Mesenchymal stem cell (in vitro differentiated cells and primary cell): Measurements from ENCODE around the gene POLD3.

Experiments used
- DNase-seq: peaks from one replicate; pipeline ENCODE4 v3.0.0-alpha.2; 2013
- H2AFZ ChIP-seq: one replicate; pipeline ENCODE4 v1.6.1; 2013; ENCODE audit warnings: low read depth, mild to moderate bottlenecking, control low read depth, inconsistent platforms, low read length, moderate library complexity
- H2AK5ac ChIP-seq: 2 replicates; pipeline ENCODE4 v1.6.1; 2013; ENCODE audit warnings: low read length, moderate library complexity, mild to moderate bottlenecking, inconsistent platforms; ENCODE audit not compliant: severe bottlenecking
- H2BK120ac ChIP-seq: one replicate; pipeline ENCODE4 v1.6.1; 2013; ENCODE audit warnings: low read depth, mild to moderate bottlenecking, inconsistent platforms, low read length, moderate library complexity
- H2BK12ac ChIP-seq, 2 experiments: one replicate each; pipeline ENCODE4 v1.6.1; 2013; ENCODE audit warnings: inconsistent platforms in 2 of 2, low read length in 2 of 2, mild to moderate bottlenecking in 2 of 2, moderate library complexity in 2 of 2, control low read depth in 1 of 2
- H2BK15ac ChIP-seq: one replicate; pipeline ENCODE4 v1.6.1; 2013; ENCODE audit warnings: mild to moderate bottlenecking, low read depth, inconsistent platforms; ENCODE audit not compliant: poor library complexity, severe bottlenecking
- H2BK5ac ChIP-seq: 2 replicates; pipeline ENCODE4 v1.6.1; 2013; ENCODE audit warnings: low read depth, mild to moderate bottlenecking, low read length, control low read depth, inconsistent platforms; ENCODE audit not compliant: poor library complexity, severe bottlenecking
- H3K14ac ChIP-seq, 2 experiments: one replicate each; pipeline ENCODE4 v1.6.1; 2013; ENCODE audit warnings: inconsistent platforms in 2 of 2, low read length in 2 of 2, control low read depth in 1 of 2, mild to moderate bottlenecking in 1 of 2, moderate library complexity in 1 of 2
- H3K18ac ChIP-seq, 2 experiments: one replicate each; pipeline ENCODE4 v1.6.1; 2013; ENCODE audit warnings: inconsistent platforms in 2 of 2, low read length in 2 of 2, control low read depth in 1 of 2, low read depth in 1 of 2, mild to moderate bottlenecking in 1 of 2
- H3K23ac ChIP-seq, 2 experiments: one replicate each; pipeline ENCODE4 v1.6.1; 2013; ENCODE audit warnings: inconsistent platforms in 2 of 2, low read length in 2 of 2, mild to moderate bottlenecking in 2 of 2, moderate library complexity in 2 of 2, control low read depth in 1 of 2
- H3K27ac ChIP-seq: 2 replicates; pipeline ENCODE4 v1.5.1; 2013; ENCODE audit warnings: mild to moderate bottlenecking, moderate library complexity, low read length, control low read depth, inconsistent platforms; ENCODE audit not compliant: poor library complexity, severe bottlenecking
- H3K27me3 ChIP-seq, 2 experiments: 2 replicates each; pipeline versions ENCODE4 v1.6.1 to v1.7.0; 2013; ENCODE audit warnings: low read length in 2 of 2, mild to moderate bottlenecking in 2 of 2, moderate library complexity in 2 of 2, control low read depth in 1 of 2, inconsistent platforms in 1 of 2; ENCODE audit not compliant: control insufficient read depth in 1 of 2, insufficient read depth in 1 of 2
- H3K36me3 ChIP-seq, 2 experiments: 2 replicates each; pipeline versions ENCODE4 v1.6.1 to v1.7.0; 2013; ENCODE audit warnings: low read length in 2 of 2, control low read depth in 1 of 2, inconsistent platforms in 1 of 2, low read depth in 1 of 2, mild to moderate bottlenecking in 1 of 2; ENCODE audit not compliant: insufficient read depth in 2 of 2, control insufficient read depth in 1 of 2
- H3K4ac ChIP-seq, 2 experiments: one replicate each; pipeline ENCODE4 v1.6.1; 2013; ENCODE audit warnings: inconsistent platforms in 2 of 2, low read length in 2 of 2, mild to moderate bottlenecking in 2 of 2, moderate library complexity in 2 of 2, control low read depth in 1 of 2, low read depth in 1 of 2
- H3K4me1 ChIP-seq: 2 replicates; pipeline ENCODE4 v1.6.1; 2013; ENCODE audit warnings: low read depth, low read length, control low read depth; ENCODE audit not compliant: control insufficient read depth, insufficient read depth
- H3K4me2 ChIP-seq: 2 replicates; pipeline ENCODE4 v1.6.1; 2013; ENCODE audit warnings: low read length, mild to moderate bottlenecking, inconsistent platforms; ENCODE audit not compliant: poor library complexity, severe bottlenecking
- H3K4me3 ChIP-seq, 2 experiments: 2 replicates each; pipeline versions ENCODE4 v1.5.1 to v1.7.0; 2013; ENCODE audit warnings: low read length in 2 of 2, mild to moderate bottlenecking in 2 of 2, control low read depth in 1 of 2, low read depth in 1 of 2; ENCODE audit not compliant: insufficient read depth in 1 of 2
- H3K79me1 ChIP-seq: replicated peaks from 2 replicates; pipeline ENCODE4 v1.6.1; 2013; ENCODE audit warnings: mild to moderate bottlenecking, control low read depth, low read length, inconsistent platforms; ENCODE audit not compliant: poor library complexity, severe bottlenecking
- H3K9ac ChIP-seq: 2 replicates; pipeline ENCODE4 v1.7.0; 2013; ENCODE audit warnings: mild to moderate bottlenecking, low read length, moderate library complexity
- H3K9me3 ChIP-seq: 2 replicates; pipeline ENCODE4 v1.7.0; 2013; ENCODE audit warnings: mild to moderate bottlenecking, low read length; ENCODE audit not compliant: control insufficient read depth
- H4K8ac ChIP-seq: one replicate; pipeline ENCODE4 v1.6.1; 2013; ENCODE audit warnings: inconsistent platforms, mild to moderate bottlenecking, low read length, moderate library complexity
- H4K91ac ChIP-seq: one replicate; pipeline ENCODE4 v1.6.1; 2013; ENCODE audit warnings: mild to moderate bottlenecking, low read length, inconsistent platforms
- WGBS: methylation state at CpG from one replicate; pipeline ENCODE4 v1.1.7; 2013; ENCODE audit warnings: mixed read lengths; 5-methylcytosine and 5-hydroxymethylcytosine counted together

Gene POLD3

GRCh38 chr11:74663315-74663714, 70.9 kb downstream of the POLD3 start:
- H3K4me1 ChIP-seq, result no peaks in the 10 kb centered on the region
- no peak overlapping the region for H3K4ac ChIP-seq
- no peak overlapping the region for H2BK12ac ChIP-seq
- no peaks in the 10 kb centered on the region for H3K27me3 ChIP-seq
- no peak overlapping the region for H3K4me3 ChIP-seq
- H2BK120ac ChIP-seq, result no peak overlapping the region
- peaks cover 5% of the 10 kb centered on the region for H3K79me1 ChIP-seq
- no peaks in the 10 kb centered on the region for H3K9me3 ChIP-seq
- H3K36me3 ChIP-seq, result no peaks in the 10 kb centered on the region
- H4K8ac ChIP-seq, result no peak overlapping the region
- no peak overlapping the region for H3K4me2 ChIP-seq
- H3K18ac ChIP-seq, result no peak overlapping the region
- no peak overlapping the region for H2AK5ac ChIP-seq
- no peak overlapping the region for H2BK15ac ChIP-seq
- no CpG with 5 or more reads among the region's 1 CpG for WGBS
- no peak overlapping the region for H3K14ac ChIP-seq
- no peak overlapping the region for H2AFZ ChIP-seq
- no peak overlapping the region for H3K9ac ChIP-seq
- H4K91ac ChIP-seq, result no peak overlapping the region
- no peak overlapping the region for H2BK5ac ChIP-seq
- no peak for DNase-seq
- no peak overlapping the region for H3K23ac ChIP-seq
- H3K27ac ChIP-seq, result no peak overlapping the region

GRCh38 chr11:74669211-74670160, 77.1 kb downstream of the POLD3 start:
- H3K4me1 ChIP-seq, result peaks cover 12% of the 10 kb centered on the region
- H3K9ac ChIP-seq, result no peak overlapping the region
- no peak overlapping the region for H2AK5ac ChIP-seq
- H2AFZ ChIP-seq, result no peak overlapping the region
- no peak overlapping the region for H3K27ac ChIP-seq
- H3K18ac ChIP-seq, result no peak overlapping the region
- 96% methylated on average over 17 of the region's 17 CpGs for WGBS
- no peak overlapping the region for H3K4me3 ChIP-seq
- H4K8ac ChIP-seq, result no peak overlapping the region
- H3K14ac ChIP-seq, result no peak overlapping the region
- H4K91ac ChIP-seq, result no peak overlapping the region
- no peak overlapping the region for H2BK12ac ChIP-seq
- H3K9me3 ChIP-seq, result no peaks in the 10 kb centered on the region
- no peaks in the 10 kb centered on the region for H3K27me3 ChIP-seq
- H3K36me3 ChIP-seq, result no peaks in the 10 kb centered on the region
- H3K23ac ChIP-seq, result no peak overlapping the region
- H3K4ac ChIP-seq, result no peak overlapping the region
- DNase-seq, result no peak
- no peak overlapping the region for H3K4me2 ChIP-seq
- no peaks in the 10 kb centered on the region for H3K79me1 ChIP-seq
- H2BK120ac ChIP-seq, result no peak overlapping the region
- H2BK15ac ChIP-seq, result no peak overlapping the region
- no peak overlapping the region for H2BK5ac ChIP-seq

- WGBS, result 92% methylated on average over 7 of the region's 7 CpGs
- no peak for DNase-seq
- Histone ChIP-seq H4K8ac (no peak overlapping the region), H2BK120ac (no peak overlapping the region), H3K18ac (no peak overlapping the region), H3K79me1 (no peaks in the 10 kb centered on the region), H2AFZ (no peak overlapping the region), H4K91ac (no peak overlapping the region), H3K23ac (no peak overlapping the region), H2BK12ac (no peak overlapping the region), H3K27ac (no peak overlapping the region), H3K4me3 (no peak overlapping the region), H3K9ac (no peak overlapping the region), H3K36me3 (no peaks in the 10 kb centered on the region), H3K14ac (no peak overlapping the region), H3K9me3 (no peaks in the 10 kb centered on the region), H3K4me1 (peaks cover 12% of the 10 kb centered on the region), H2BK5ac (no peak overlapping the region), H2AK5ac (no peak overlapping the region), H3K4ac (no peak overlapping the region), H3K27me3 (no peaks in the 10 kb centered on the region), H2BK15ac (no peak overlapping the region), H3K4me2 (no peak overlapping the region)
Measured at GRCh38 chr11:74670171-74670570, 77.8 kb downstream of the POLD3 start.

GRCh38 chr11:74671520-74672196, 79.3 kb downstream of the POLD3 start:
- H2BK12ac ChIP-seq, result no peak overlapping the region
- H3K27ac ChIP-seq, result no peak overlapping the region
- no peak overlapping the region for H2BK15ac ChIP-seq
- no peak overlapping the region for H3K4me2 ChIP-seq
- DNase-seq, result no peak
- no peak overlapping the region for H3K4ac ChIP-seq
- H4K8ac ChIP-seq, result no peak overlapping the region
- H3K79me1 ChIP-seq, result no peaks in the 10 kb centered on the region
- peak overlapping the region; percentile 73 for H3K9ac ChIP-seq
- H3K18ac ChIP-seq, result no peak overlapping the region
- no peak overlapping the region for H2BK5ac ChIP-seq
- no peaks in the 10 kb centered on the region for H3K27me3 ChIP-seq
- 80% methylated on average over 10 of the region's 10 CpGs for WGBS
- H2AFZ ChIP-seq, result no peak overlapping the region
- no peak overlapping the region for H3K4me3 ChIP-seq
- H2BK120ac ChIP-seq, result no peak overlapping the region
- H3K9me3 ChIP-seq, result no peaks in the 10 kb centered on the region
- no peak overlapping the region for H3K23ac ChIP-seq
- H3K4me1 ChIP-seq, result peaks cover 12% of the 10 kb centered on the region
- no peak overlapping the region for H2AK5ac ChIP-seq
- no peaks in the 10 kb centered on the region for H3K36me3 ChIP-seq
- no peak overlapping the region for H4K91ac ChIP-seq
- no peak overlapping the region for H3K14ac ChIP-seq
